ENCODE data around the gene FBXL19. TPM values are rescaled to one million over a fixed set of nuclear protein-coding genes. Genes with fewer than 3 reads are reported as not detected.

FBXL19 gene
- total and polyA plus RNA-seq, 9 of the 15 experiments (the other 6 are each of a cell fraction or from before 2014, with no cell fraction given) = 0.13 to 48.0 (median 13.5) TPM; not detected in 1

GRCh38 chr16:30900588-30900987 lies 22.8 kb upstream of the FBXL19 start:
- Histone ChIP-seq H3K79me2 (ENCODE audit: control insufficient read depth, insufficient read depth, low read length) (no peaks in the 10 kb centered on the region), H3K4me1 (replicated peaks in 1 of 2; ENCODE audit: control insufficient read depth in 2 of 2, insufficient read depth in 2 of 2, low read length in 2 of 2) (peaks cover 36 to 50% of the 10 kb centered on the region in 2 experiments), H3K9me3 (replicated peaks; ENCODE audit: control insufficient read depth, insufficient read depth, low read depth, low read length) (no peaks in the 10 kb centered on the region), H3K9me1 (ENCODE audit: control insufficient read depth, insufficient read depth, low read length) (no peaks in the 10 kb centered on the region), H2AFZ (ENCODE audit: low read depth, low read length) (no peak overlapping the region), H3K36me3 (ENCODE audit: control insufficient read depth, insufficient read depth, low read length) (no peaks in the 10 kb centered on the region; the same call in 2 of the 3 replicates), H3K4me3 (no peak overlapping the region), H3K9ac (ENCODE audit: insufficient read depth in 1 of 2, low read depth in 2 of 2, low read length in 2 of 2) (no peak overlapping the region), H3K27me3 (ENCODE audit: control insufficient read depth in 2 of 2, insufficient read depth in 2 of 2, low read length in 2 of 2) (no peaks in the 10 kb centered on the region), H3K4me2 (ENCODE audit: insufficient read depth, low read length) (no peak overlapping the region), H4K20me1 (replicated peaks; ENCODE audit: control insufficient read depth, insufficient read depth, low read length) (no peaks in the 10 kb centered on the region), H3K27ac (ENCODE audit: extremely low read depth, low read depth, low read length) (no peak overlapping the region)
- in situ Hi-C loops (cut with MboI) (loop anchor here (10.0 kb wide), 1 partner anchor 56 kb away; no protein-coding TSS in a partner anchor), intact Hi-C loops (cut with micrococcal nuclease) (no loop called here)
- FAIRE-seq (no peak), ATAC-seq (no peak), DNase-seq (ENCODE audit: extremely low read depth in 1 of 4, low spot score in 3 of 4) (no peak)
- no TSS peak for BruUV-seq (replicated peaks)
- CTCF ChIA-PET (ENCODE audit: low intra/inter-chr PET ratio) = interaction anchor here (1.4 kb wide), 1 partner anchor 56 kb away, joined by 3 read pairs; no protein-coding TSS in a partner anchor
- 94% methylated on average over 4 of the region's 5 CpGs for WGBS (ENCODE audit: insufficient coverage, low coverage, missing lambda C conversion rate)
- POLR2A ChIA-PET = interaction anchor here (0.6 to 1.3 kb wide), 4 partner anchors 26 to 343 kb away, joined by 3 read pairs; no protein-coding TSS in a partner anchor
- no peak for TF ChIP-seq OTX1 (CRISPR knock-in tag; IDR thresholded peaks at IDR 0.05)
- TF ChIP-seq TSHZ1 (CRISPR knock-in tag; IDR thresholded peaks at IDR 0.05) = no peak
- TF ChIP-seq CREB3 (tag; conservative IDR thresholded peaks at IDR 0.05; ENCODE audit: low read depth) = no peak
- no peak for TF ChIP-seq ZNF3 (CRISPR knock-in tag; IDR thresholded peaks at IDR 0.05)
- TF ChIP-seq ZBTB34 (CRISPR knock-in tag; IDR thresholded peaks at IDR 0.05) = no peak
- TF ChIP-seq SIN3A (IDR thresholded peaks at IDR 0.05; ENCODE audit: borderline replicate concordance in 2 of 2, control insufficient read depth in 1 of 2, low read depth in 2 of 2, low read length in 2 of 2) = no peak
- TF ChIP-seq GTF2F1 (IDR thresholded peaks at IDR 0.05; ENCODE audit: low read depth, low read length) = no peak
- no peak for TF ChIP-seq AFF4 (CRISPR knock-in tag; IDR thresholded peaks at IDR 0.05)
- TF ChIP-seq TAF15 (IDR thresholded peaks at IDR 0.05; ENCODE audit: low read depth, low read length) = no peak

All from K562 (cell line).